ENCODE data around the gene CLOCK.

DNA sequence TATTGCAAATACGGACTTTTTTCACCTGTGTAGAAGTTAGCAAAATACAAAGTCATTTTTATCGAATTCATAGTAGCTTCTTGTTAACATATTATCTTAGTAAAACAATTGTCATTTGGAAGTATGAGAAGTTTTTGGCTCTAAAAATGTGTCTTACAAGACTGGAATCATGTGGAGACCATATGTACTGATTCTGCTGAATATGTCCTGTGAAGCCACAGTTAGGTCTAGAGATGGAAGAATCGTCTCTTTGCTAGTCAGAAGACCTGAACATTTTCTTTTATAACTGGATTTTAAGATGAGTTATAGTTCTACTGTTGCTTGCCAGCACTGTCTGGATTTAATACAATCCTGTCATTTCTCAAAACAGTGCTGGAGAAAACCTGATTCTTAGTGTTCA is 121.9 kb downstream of the CLOCK start:
- TF ChIP-seq, protein P1, sequence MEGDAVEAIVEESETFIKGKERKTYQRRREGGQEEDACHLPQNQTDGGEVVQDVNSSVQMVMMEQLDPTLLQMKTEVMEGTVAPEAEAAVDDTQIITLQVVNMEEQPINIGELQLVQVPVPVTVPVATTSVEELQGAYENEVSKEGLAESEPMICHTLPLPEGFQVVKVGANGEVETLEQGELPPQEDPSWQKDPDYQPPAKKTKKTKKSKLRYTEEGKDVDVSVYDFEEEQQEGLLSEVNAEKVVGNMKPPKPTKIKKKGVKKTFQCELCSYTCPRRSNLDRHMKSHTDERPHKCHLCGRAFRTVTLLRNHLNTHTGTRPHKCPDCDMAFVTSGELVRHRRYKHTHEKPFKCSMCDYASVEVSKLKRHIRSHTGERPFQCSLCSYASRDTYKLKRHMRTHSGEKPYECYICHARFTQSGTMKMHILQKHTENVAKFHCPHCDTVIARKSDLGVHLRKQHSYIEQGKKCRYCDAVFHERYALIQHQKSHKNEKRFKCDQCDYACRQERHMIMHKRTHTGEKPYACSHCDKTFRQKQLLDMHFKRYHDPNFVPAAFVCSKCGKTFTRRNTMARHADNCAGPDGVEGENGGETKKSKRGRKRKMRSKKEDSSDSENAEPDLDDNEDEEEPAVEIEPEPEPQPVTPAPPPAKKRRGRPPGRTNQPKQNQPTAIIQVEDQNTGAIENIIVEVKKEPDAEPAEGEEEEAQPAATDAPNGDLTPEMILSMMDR (conservative IDR thresholded peaks at IDR 0.05; ENCODE audit: low read length): no peak
- no peak for TF ChIP-seq EZH2phosphoT487 (IDR thresholded peaks at IDR 0.05; ENCODE audit: borderline replicate concordance, low read depth, low read length)

Measured in OCI-LY7 (cell line).